ENCODE measurements around the gene PTPN22. TPM values are rescaled to one million over a fixed set of nuclear protein-coding genes. Genes with fewer than 3 reads are reported as not detected.

The PTPN22 gene
- total and polyA plus RNA-seq, 2 experiments from 2014 or later: 0.86 to 1.6 TPM

DNA sequence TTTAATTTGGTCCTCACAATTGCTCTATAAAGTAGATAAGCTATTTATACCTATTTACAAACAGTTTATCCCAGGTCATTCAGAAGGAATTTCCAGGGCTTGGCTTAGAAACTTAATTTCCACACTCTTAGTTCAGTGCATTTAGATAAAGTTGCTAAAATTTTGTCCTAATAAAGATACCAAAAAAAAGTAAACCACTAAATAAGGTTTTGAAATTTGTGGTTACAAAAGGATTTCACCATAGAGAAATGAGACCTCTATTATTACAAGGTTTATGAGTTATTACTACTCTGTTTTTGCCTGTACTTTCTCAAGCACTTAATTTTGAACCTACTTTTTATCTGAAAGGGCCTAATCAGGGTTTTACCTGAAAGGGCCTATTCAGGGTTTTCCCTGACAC is 22.4 kb downstream of the PTPN22 start:
- Histone ChIP-seq H3K4me2 (ENCODE audit: unreplicated experiment) (no peak overlapping the region), H3K9me2 (ENCODE audit: insufficient read depth) (no peaks in the 10 kb centered on the region), H3K36me3 (ENCODE audit: low read depth) (no peaks in the 10 kb centered on the region), H3K9me3 (ENCODE audit: low read depth) (peaks cover 3% of the 10 kb centered on the region), H3K27ac (no peak overlapping the region), H2AFZ (no peak overlapping the region), H3K4me1 (ENCODE audit: insufficient read depth) (no peaks in the 10 kb centered on the region), H3K27me3 (replicated peaks; ENCODE audit: insufficient read depth) (no peaks in the 10 kb centered on the region), H3K4me3 (no peak overlapping the region), H3F3A (ENCODE audit: insufficient read depth) (no peaks in the 10 kb centered on the region), H3K79me2 (ENCODE audit: insufficient read depth) (no peaks in the 10 kb centered on the region), H3K9ac (no peak overlapping the region), H4K20me1 (ENCODE audit: insufficient read depth) (no peaks in the 10 kb centered on the region)
- DNase-seq: no peak
- TF ChIP-seq EZH2phosphoT487 (IDR thresholded peaks at IDR 0.05; ENCODE audit: insufficient read depth, low read depth): no peak
- no peak for TF ChIP-seq EZH2 (IDR thresholded peaks at IDR 0.05; ENCODE audit: insufficient read depth, poor library complexity, severe bottlenecking)
- in situ Hi-C loops (cut with MboI): loop anchor here (25.0 kb wide), 1 partner anchor 438 kb away; no protein-coding TSS in a partner anchor

- TF ChIP-seq EZH2 (IDR thresholded peaks at IDR 0.05; ENCODE audit: insufficient read depth, poor library complexity, severe bottlenecking): no peak
- TF ChIP-seq EZH2phosphoT487 (IDR thresholded peaks at IDR 0.05; ENCODE audit: insufficient read depth, low read depth): no peak
- H3K36me3 ChIP-seq (ENCODE audit: low read depth): no peaks in the 10 kb centered on the region
- H3K27me3 ChIP-seq (replicated peaks; ENCODE audit: insufficient read depth): no peaks in the 10 kb centered on the region
- H3K9ac ChIP-seq: no peak overlapping the region
- H4K20me1 ChIP-seq (ENCODE audit: insufficient read depth): no peaks in the 10 kb centered on the region
- H3K79me2 ChIP-seq (ENCODE audit: insufficient read depth): no peaks in the 10 kb centered on the region
- no peaks in the 10 kb centered on the region for H3F3A ChIP-seq (ENCODE audit: insufficient read depth)
- H3K27ac ChIP-seq: no peak overlapping the region
- H3K4me1 ChIP-seq (ENCODE audit: insufficient read depth): no peaks in the 10 kb centered on the region
- H3K4me2 ChIP-seq (ENCODE audit: unreplicated experiment): no peak overlapping the region
- H3K4me3 ChIP-seq: no peak overlapping the region
- DNase-seq: peak; percentile 17
- H3K9me2 ChIP-seq (ENCODE audit: insufficient read depth): no peaks in the 10 kb centered on the region
- H2AFZ ChIP-seq: no peak overlapping the region
- WGBS, 2 experiments (ENCODE audit: low coverage in 1 of 2, low lambda C conversion rate in 2 of 2, missing lambda C conversion rate in 2 of 2): 48 to 50% methylated on average over 2 of the region's 2 CpGs
- peaks cover 3% of the 10 kb centered on the region for H3K9me3 ChIP-seq (ENCODE audit: low read depth)
- in situ Hi-C loops (cut with MboI): loop anchor here (25.0 kb wide), 1 partner anchor 441 kb away; no protein-coding TSS in a partner anchor
These were observed 25.0 kb downstream of the PTPN22 start for GRCh38 chr1:113846391-113847035.

- H3K79me2 ChIP-seq (ENCODE audit: insufficient read depth): no peaks in the 10 kb centered on the region
- H3K4me2 ChIP-seq (ENCODE audit: unreplicated experiment): no peak overlapping the region
- H3K36me3 ChIP-seq (ENCODE audit: low read depth): no peaks in the 10 kb centered on the region
- H3K27ac ChIP-seq: no peak overlapping the region
- in situ Hi-C loops (cut with MboI): loop anchor here (25.0 kb wide), 1 partner anchor 451 kb away; no protein-coding TSS in a partner anchor
- H3F3A ChIP-seq (ENCODE audit: insufficient read depth): no peaks in the 10 kb centered on the region
- H3K9ac ChIP-seq: no peak overlapping the region
- H4K20me1 ChIP-seq (ENCODE audit: insufficient read depth): no peaks in the 10 kb centered on the region
- no peak overlapping the region for H2AFZ ChIP-seq
- no peaks in the 10 kb centered on the region for H3K9me2 ChIP-seq (ENCODE audit: insufficient read depth)
- no peak overlapping the region for H3K4me3 ChIP-seq
- no peaks in the 10 kb centered on the region for H3K4me1 ChIP-seq (ENCODE audit: insufficient read depth)
- DNase-seq: no peak
- no peaks in the 10 kb centered on the region for H3K27me3 ChIP-seq (replicated peaks; ENCODE audit: insufficient read depth)
- no peak for TF ChIP-seq EZH2phosphoT487 (IDR thresholded peaks at IDR 0.05; ENCODE audit: insufficient read depth, low read depth)
- no peak for TF ChIP-seq EZH2 (IDR thresholded peaks at IDR 0.05; ENCODE audit: insufficient read depth, poor library complexity, severe bottlenecking)
- H3K9me3 ChIP-seq (ENCODE audit: low read depth): no peaks in the 10 kb centered on the region
- WGBS, 2 experiments (ENCODE audit: low coverage in 1 of 2, low lambda C conversion rate in 2 of 2, missing lambda C conversion rate in 2 of 2): 81 to 100% methylated on average over 1 of the region's 1 CpG
These were observed 35.0 kb downstream of the PTPN22 start for GRCh38 chr1:113836534-113836933.

- H3K9me2 ChIP-seq (ENCODE audit: insufficient read depth): no peaks in the 10 kb centered on the region
- 0 out of 2 replicates have a peak overlapping the region, but pooled peaks have one; percentile 15 for H3K9ac ChIP-seq
- no peaks in the 10 kb centered on the region for H3K27me3 ChIP-seq (replicated peaks; ENCODE audit: insufficient read depth)
- peak overlapping the region; percentile 54 for H2AFZ ChIP-seq
- peak; percentile 70 for DNase-seq
- TF ChIP-seq EZH2phosphoT487 (IDR thresholded peaks at IDR 0.05; ENCODE audit: insufficient read depth, low read depth): no peak
- TF ChIP-seq EZH2 (IDR thresholded peaks at IDR 0.05; ENCODE audit: insufficient read depth, poor library complexity, severe bottlenecking): no peak
- no peaks in the 10 kb centered on the region for H3K9me3 ChIP-seq (ENCODE audit: low read depth)
- no peaks in the 10 kb centered on the region for H3K79me2 ChIP-seq (ENCODE audit: insufficient read depth)
- H3K36me3 ChIP-seq (ENCODE audit: low read depth): no peaks in the 10 kb centered on the region
- no peak overlapping the region; the same call in 1 of the 2 replicates for H3K4me3 ChIP-seq
- in situ Hi-C loops (cut with MboI): loop anchor here (25.0 kb wide), 1 partner anchor 452 kb away; no protein-coding TSS in a partner anchor
- no peaks in the 10 kb centered on the region for H3F3A ChIP-seq (ENCODE audit: insufficient read depth)
- H3K4me1 ChIP-seq (ENCODE audit: insufficient read depth): 0 out of 2 replicates have a peak, but pooled peaks cover under 1% of the 10 kb centered on the region
- 12 to 14% methylated on average over 4 of the region's 4 CpGs for WGBS, 2 experiments (ENCODE audit: low coverage in 1 of 2, low lambda C conversion rate in 2 of 2, missing lambda C conversion rate in 2 of 2)
- peak overlapping the region; percentile 35 for H3K4me2 ChIP-seq (ENCODE audit: unreplicated experiment)
- H4K20me1 ChIP-seq (ENCODE audit: insufficient read depth): no peaks in the 10 kb centered on the region
- H3K27ac ChIP-seq: no peak overlapping the region
These were observed 35.7 kb downstream of the PTPN22 start for GRCh38 chr1:113835686-113836290.

Data from GM23248 (cell line).